ENCODE data around the gene ZBTB9.

ZBTB9 gene

DNA sequence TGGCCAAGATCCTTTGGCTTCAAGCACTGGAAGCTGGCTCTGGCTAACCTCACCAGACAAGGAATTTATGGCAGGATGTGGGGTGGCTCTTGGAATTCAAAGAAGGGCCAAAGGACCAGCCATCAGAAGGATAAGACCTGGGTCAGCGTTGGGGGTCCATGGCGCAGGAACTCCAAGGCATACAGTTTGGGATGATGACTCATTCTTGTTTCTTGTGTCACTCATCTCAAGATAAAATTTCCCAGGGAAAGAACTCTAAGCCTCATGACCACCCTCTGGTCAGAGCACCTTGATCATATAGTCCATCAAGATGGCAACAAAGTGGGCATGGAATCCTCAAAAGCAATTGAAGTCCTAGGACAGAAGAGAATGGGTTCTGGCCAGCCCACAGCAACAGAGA is 4.8 kb downstream of the ZBTB9 start:
- H3K4me3 ChIP-seq (ENCODE audit: insufficient read depth, low read length, poor library complexity, severe bottlenecking): no peak overlapping the region
- no peaks in the 10 kb centered on the region for H3K9me3 ChIP-seq (ENCODE audit: insufficient read depth, low read length)
- H3F3A ChIP-seq (ENCODE audit: insufficient read depth): no peaks in the 10 kb centered on the region
- H2AFZ ChIP-seq (ENCODE audit: low read depth, low read length, severe bottlenecking): no peak overlapping the region
- peaks cover 13% of the 10 kb centered on the region; the same call in 1 of the 2 replicates for H3K79me2 ChIP-seq (ENCODE audit: insufficient read depth, low read length)
- no peaks in the 10 kb centered on the region for H4K20me1 ChIP-seq (ENCODE audit: low read depth, low read length)
- TF ChIP-seq, protein P1, sequence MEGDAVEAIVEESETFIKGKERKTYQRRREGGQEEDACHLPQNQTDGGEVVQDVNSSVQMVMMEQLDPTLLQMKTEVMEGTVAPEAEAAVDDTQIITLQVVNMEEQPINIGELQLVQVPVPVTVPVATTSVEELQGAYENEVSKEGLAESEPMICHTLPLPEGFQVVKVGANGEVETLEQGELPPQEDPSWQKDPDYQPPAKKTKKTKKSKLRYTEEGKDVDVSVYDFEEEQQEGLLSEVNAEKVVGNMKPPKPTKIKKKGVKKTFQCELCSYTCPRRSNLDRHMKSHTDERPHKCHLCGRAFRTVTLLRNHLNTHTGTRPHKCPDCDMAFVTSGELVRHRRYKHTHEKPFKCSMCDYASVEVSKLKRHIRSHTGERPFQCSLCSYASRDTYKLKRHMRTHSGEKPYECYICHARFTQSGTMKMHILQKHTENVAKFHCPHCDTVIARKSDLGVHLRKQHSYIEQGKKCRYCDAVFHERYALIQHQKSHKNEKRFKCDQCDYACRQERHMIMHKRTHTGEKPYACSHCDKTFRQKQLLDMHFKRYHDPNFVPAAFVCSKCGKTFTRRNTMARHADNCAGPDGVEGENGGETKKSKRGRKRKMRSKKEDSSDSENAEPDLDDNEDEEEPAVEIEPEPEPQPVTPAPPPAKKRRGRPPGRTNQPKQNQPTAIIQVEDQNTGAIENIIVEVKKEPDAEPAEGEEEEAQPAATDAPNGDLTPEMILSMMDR (IDR thresholded peaks at IDR 0.05; ENCODE audit: insufficient read depth, low read length, poor library complexity, severe bottlenecking): no peak
- TF ChIP-seq EZH2phosphoT487 (conservative IDR thresholded peaks at IDR 0.05; ENCODE audit: low read length): no peak
- no peak overlapping the region for H3K27ac ChIP-seq (ENCODE audit: low read depth, low read length)
- H3K4me2 ChIP-seq (ENCODE audit: low read depth, low read length, poor library complexity, severe bottlenecking): no peak overlapping the region
- 0 out of 2 replicates have a peak, but pooled peaks cover 3% of the 10 kb centered on the region for H3K27me3 ChIP-seq (ENCODE audit: low read length)
- no peak overlapping the region for H3K9ac ChIP-seq (ENCODE audit: low read length)
- H3K9me2 ChIP-seq (replicated peaks; ENCODE audit: insufficient read depth, low read length): no peaks in the 10 kb centered on the region
- no peaks in the 10 kb centered on the region for H3K36me3 ChIP-seq (ENCODE audit: low read length)

DNA sequence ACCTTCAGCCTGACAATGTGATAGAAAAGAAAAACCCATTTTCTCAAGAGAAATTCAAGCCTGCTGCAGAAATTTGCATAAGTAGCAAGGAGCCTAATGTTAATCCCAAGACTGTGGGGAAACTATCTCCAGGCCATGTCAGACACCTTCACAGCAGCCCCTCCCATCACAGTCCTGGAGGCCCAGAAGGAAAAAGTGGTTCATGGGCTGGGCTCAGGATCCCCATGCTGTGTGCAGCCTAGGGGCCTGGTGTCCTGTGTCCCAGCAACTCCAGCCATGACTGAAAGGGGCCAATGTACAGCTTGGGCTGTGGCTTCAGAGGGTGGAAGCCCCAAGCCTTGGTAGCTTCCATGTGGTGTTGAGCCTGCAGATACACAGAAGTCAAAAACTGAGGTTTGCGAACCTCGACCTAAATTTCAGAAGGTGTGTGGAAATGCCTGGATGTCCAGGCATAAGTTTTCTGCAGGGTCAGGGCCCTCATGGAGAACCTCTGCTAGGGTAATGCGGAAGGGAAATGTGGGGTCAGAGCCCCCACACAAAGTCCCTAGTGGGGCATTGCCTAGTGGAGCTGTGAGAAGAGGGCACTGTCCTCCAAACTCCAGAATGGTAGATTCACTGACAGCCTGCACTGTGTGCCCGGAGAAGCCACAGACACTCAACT is 11.8 kb downstream of the ZBTB9 start:
- H3K4me3 ChIP-seq (ENCODE audit: insufficient read depth, low read length, poor library complexity, severe bottlenecking): no peak overlapping the region
- no peaks in the 10 kb centered on the region for H3K9me2 ChIP-seq (replicated peaks; ENCODE audit: insufficient read depth, low read length)
- no peak overlapping the region for H3K9ac ChIP-seq (ENCODE audit: low read length)
- TF ChIP-seq, protein P1 (IDR thresholded peaks at IDR 0.05; ENCODE audit: insufficient read depth, low read length, poor library complexity, severe bottlenecking): no peak
- no peak for TF ChIP-seq EZH2phosphoT487 (conservative IDR thresholded peaks at IDR 0.05; ENCODE audit: low read length)
- H3K27ac ChIP-seq (ENCODE audit: low read depth, low read length): no peak overlapping the region
- H4K20me1 ChIP-seq (ENCODE audit: low read depth, low read length): no peaks in the 10 kb centered on the region
- no peaks in the 10 kb centered on the region for H3K9me3 ChIP-seq (ENCODE audit: insufficient read depth, low read length)
- no peaks in the 10 kb centered on the region for H3K36me3 ChIP-seq (ENCODE audit: low read length)
- H3F3A ChIP-seq (ENCODE audit: insufficient read depth): no peaks in the 10 kb centered on the region
- 0 out of 2 replicates have a peak, but pooled peaks cover 3% of the 10 kb centered on the region for H3K27me3 ChIP-seq (ENCODE audit: low read length)
- H3K79me2 ChIP-seq (ENCODE audit: insufficient read depth, low read length): no peaks in the 10 kb centered on the region
- no peak overlapping the region for H2AFZ ChIP-seq (ENCODE audit: low read depth, low read length, severe bottlenecking)
- no peak overlapping the region for H3K4me2 ChIP-seq (ENCODE audit: low read depth, low read length, poor library complexity, severe bottlenecking)

DNA sequence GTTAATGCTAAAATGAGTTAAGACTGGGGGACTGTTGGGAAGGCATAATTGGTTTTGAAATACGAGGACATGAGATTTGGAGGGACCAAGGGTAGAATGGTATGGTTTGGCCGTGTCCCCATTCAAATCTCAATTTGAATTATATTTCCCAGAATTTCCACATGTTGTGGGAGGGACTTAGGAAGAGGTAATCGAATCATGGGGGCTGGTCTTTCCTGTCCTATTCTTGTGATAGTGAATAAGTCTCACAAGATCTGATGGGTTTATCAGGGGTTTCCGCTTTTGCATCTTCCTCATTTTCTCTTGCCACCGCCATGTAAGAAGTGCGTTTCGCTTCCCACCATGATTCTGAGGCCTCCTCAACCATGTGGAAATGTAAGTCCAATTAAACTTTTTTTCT is 12.7 kb downstream of the ZBTB9 start:
- TF ChIP-seq, protein P1 (IDR thresholded peaks at IDR 0.05; ENCODE audit: insufficient read depth, low read length, poor library complexity, severe bottlenecking): no peak
- no peak for TF ChIP-seq EZH2phosphoT487 (conservative IDR thresholded peaks at IDR 0.05; ENCODE audit: low read length)
- H3K9me2 ChIP-seq (replicated peaks; ENCODE audit: insufficient read depth, low read length): no peaks in the 10 kb centered on the region
- no peak overlapping the region for H3K27ac ChIP-seq (ENCODE audit: low read depth, low read length)
- no peaks in the 10 kb centered on the region for H3K79me2 ChIP-seq (ENCODE audit: insufficient read depth, low read length)
- no peak overlapping the region for H3K9ac ChIP-seq (ENCODE audit: low read length)
- no peak overlapping the region for H3K4me3 ChIP-seq (ENCODE audit: insufficient read depth, low read length, poor library complexity, severe bottlenecking)
- H3K4me2 ChIP-seq (ENCODE audit: low read depth, low read length, poor library complexity, severe bottlenecking): no peak overlapping the region
- H3F3A ChIP-seq (ENCODE audit: insufficient read depth): no peaks in the 10 kb centered on the region
- no peaks in the 10 kb centered on the region for H3K36me3 ChIP-seq (ENCODE audit: low read length)
- H3K27me3 ChIP-seq (ENCODE audit: low read length): 0 out of 2 replicates have a peak, but pooled peaks cover 3% of the 10 kb centered on the region
- no peaks in the 10 kb centered on the region for H4K20me1 ChIP-seq (ENCODE audit: low read depth, low read length)
- no peak overlapping the region for H2AFZ ChIP-seq (ENCODE audit: low read depth, low read length, severe bottlenecking)
- no peaks in the 10 kb centered on the region for H3K9me3 ChIP-seq (ENCODE audit: insufficient read depth, low read length)
